HG03039 (cell line): ENCODE results near the gene JARID2.
"Not testable (repeated sequence)": the region's sequence is repeated elsewhere in the genome, so short reads cannot be mapped to it uniquely, and the experiment has no call there.

Experiments
- ATAC-seq: cut with Tn5 transposase; IDR thresholded peaks from one replicate; pipeline ENCODE4 v1.9.1; 2021; ENCODE audit warnings: mild to moderate bottlenecking, moderate library complexity; ENCODE audit not compliant: unreplicated experiment

The JARID2 gene

GRCh38 chr6:15527838-15528617 lies 282.2 kb downstream of the JARID2 start:
- ATAC-seq: no peak

GRCh38 chr6:15528870-15529269 lies 283.0 kb downstream of the JARID2 start:
- no peak for ATAC-seq

- ATAC-seq: no peak
These were observed 284.5 kb downstream of the JARID2 start for GRCh38 chr6:15530411-15530810.

- ATAC-seq: no peak
These were observed 286.1 kb downstream of the JARID2 start for GRCh38 chr6:15531973-15532372.

GRCh38 chr6:15533379-15534026 lies 287.6 kb downstream of the JARID2 start:
- ATAC-seq: no peak

GRCh38 chr6:15534974-15535373 lies 289.1 kb downstream of the JARID2 start:
- ATAC-seq: no peak

- no peak for ATAC-seq
These were observed 289.8 kb downstream of the JARID2 start for GRCh38 chr6:15535495-15536197.

GRCh38 chr6:15536198-15536955 lies 290.5 kb downstream of the JARID2 start:
- ATAC-seq: no peak

- no peak for ATAC-seq
These were observed 292.2 kb downstream of the JARID2 start for GRCh38 chr6:15538106-15538505.

GRCh38 chr6:15538766-15539495 lies 293.1 kb downstream of the JARID2 start:
- ATAC-seq: no peak

- no peak for ATAC-seq
These were observed 293.9 kb downstream of the JARID2 start for GRCh38 chr6:15539722-15540270.

- ATAC-seq: not testable (repeated sequence)
These were observed 297.6 kb downstream of the JARID2 start for GRCh38 chr6:15543332-15543917.

GRCh38 chr6:15544321-15544900 lies 298.5 kb downstream of the JARID2 start:
- ATAC-seq: no peak

GRCh38 chr6:15546591-15546990 lies 300.7 kb downstream of the JARID2 start:
- no peak for ATAC-seq

- no peak for ATAC-seq
These were observed 301.5 kb downstream of the JARID2 start for GRCh38 chr6:15547400-15547799.

GRCh38 chr6:15549371-15549770 lies 303.5 kb downstream of the JARID2 start:
- ATAC-seq: no peak

GRCh38 chr6:15550546-15551123 lies 304.8 kb downstream of the JARID2 start:
- ATAC-seq: no peak

- no peak for ATAC-seq
These were observed 305.4 kb downstream of the JARID2 start for GRCh38 chr6:15551262-15551661.

- no peak for ATAC-seq
These were observed 305.9 kb downstream of the JARID2 start for GRCh38 chr6:15551798-15552197.
